Nephron progenitor cell (in vitro differentiated cells): Measurements from ENCODE around the gene MRPL21.

ENCODE experiments used
- DNase-seq: peaks from one replicate; pipeline ENCODE4 v3.0.0; 2021
- H3K27ac Mint-ChIP-seq: 2 replicates; pipeline ENCODE4 v1.8.0; 2021; ENCODE audit warnings: mild to moderate bottlenecking, moderate library complexity, mixed read lengths
- H3K27me3 Mint-ChIP-seq: 2 replicates; pipeline ENCODE4 v1.8.0; 2021; ENCODE audit warnings: mild to moderate bottlenecking, low read depth, mixed read lengths; ENCODE audit not compliant: poor library complexity
- H3K36me3 Mint-ChIP-seq: 2 replicates; pipeline ENCODE4 v1.8.0; 2021; ENCODE audit warnings: low read depth, mixed read lengths
- H3K4me1 Mint-ChIP-seq: 2 replicates; pipeline ENCODE4 v1.8.0; 2021; ENCODE audit warnings: mixed read lengths
- H3K4me3 Mint-ChIP-seq: 2 replicates; pipeline ENCODE4 v1.8.0; 2021; ENCODE audit warnings: mild to moderate bottlenecking, moderate library complexity, mixed read lengths
- H3K9me3 Mint-ChIP-seq: 2 replicates; pipeline ENCODE4 v1.8.0; 2021; ENCODE audit warnings: mild to moderate bottlenecking, moderate library complexity, mixed read lengths
- TF ChIP-seq, protein P1 (sequence below): fragments of 200-600 bp; sonication (generic); IDR thresholded peaks from 2 replicates; pipeline ENCODE4 v1.5.0; 2021; ENCODE audit warnings: antibody characterized with exemption

MRPL21 gene

GRCh38 chr11:68897441-68897840 lies 6.2 kb downstream of the MRPL21 start:
- Mint-ChIP-seq H3K36me3 (peaks cover 33% of the 10 kb centered on the region), H3K9me3 (no peaks in the 10 kb centered on the region)
- TF ChIP-seq, protein P1, sequence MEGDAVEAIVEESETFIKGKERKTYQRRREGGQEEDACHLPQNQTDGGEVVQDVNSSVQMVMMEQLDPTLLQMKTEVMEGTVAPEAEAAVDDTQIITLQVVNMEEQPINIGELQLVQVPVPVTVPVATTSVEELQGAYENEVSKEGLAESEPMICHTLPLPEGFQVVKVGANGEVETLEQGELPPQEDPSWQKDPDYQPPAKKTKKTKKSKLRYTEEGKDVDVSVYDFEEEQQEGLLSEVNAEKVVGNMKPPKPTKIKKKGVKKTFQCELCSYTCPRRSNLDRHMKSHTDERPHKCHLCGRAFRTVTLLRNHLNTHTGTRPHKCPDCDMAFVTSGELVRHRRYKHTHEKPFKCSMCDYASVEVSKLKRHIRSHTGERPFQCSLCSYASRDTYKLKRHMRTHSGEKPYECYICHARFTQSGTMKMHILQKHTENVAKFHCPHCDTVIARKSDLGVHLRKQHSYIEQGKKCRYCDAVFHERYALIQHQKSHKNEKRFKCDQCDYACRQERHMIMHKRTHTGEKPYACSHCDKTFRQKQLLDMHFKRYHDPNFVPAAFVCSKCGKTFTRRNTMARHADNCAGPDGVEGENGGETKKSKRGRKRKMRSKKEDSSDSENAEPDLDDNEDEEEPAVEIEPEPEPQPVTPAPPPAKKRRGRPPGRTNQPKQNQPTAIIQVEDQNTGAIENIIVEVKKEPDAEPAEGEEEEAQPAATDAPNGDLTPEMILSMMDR, result no peak

DNA sequence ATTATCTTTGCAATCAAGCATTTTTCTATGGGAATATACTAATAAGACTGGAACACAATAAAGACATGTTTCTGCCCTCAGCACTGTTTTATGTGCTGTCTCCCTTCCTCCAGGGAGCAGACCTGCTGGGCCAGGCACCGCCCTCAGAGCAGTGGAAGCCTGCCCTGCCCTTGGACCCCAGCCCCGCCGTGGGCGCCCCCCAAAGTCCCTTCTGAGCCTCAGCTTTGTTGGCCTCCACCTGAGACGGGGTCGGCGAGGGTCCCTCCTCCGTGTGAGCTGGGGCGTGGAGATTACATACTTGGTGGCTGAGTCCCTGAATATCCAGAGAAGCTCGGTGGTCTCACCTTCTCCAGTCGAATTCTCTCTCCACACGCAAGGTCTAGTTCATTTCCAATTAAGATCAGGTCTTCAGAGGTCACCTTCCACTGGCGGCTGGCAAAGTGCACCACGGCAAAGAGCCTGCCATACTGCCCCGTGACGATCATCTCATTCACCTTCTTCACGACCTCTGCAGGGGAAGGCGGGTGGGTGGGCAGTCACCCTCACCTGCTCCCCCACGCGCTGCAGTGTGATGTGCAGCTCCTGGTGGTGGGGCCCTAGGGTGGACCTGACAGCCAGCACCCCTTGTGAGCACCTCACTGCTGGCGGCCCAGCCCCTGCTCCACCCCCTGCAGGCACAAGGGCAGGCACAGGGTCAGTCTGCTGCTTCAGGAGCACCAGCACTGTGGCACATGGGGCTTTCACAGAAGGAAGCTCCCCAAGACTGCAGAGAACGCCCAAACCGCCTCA lies 7.3 kb downstream of the MRPL21 start:
- H3K9me3 Mint-ChIP-seq, result no peaks in the 10 kb centered on the region
- TF ChIP-seq, protein P1, result no peak
- H3K4me3 Mint-ChIP-seq, result no peak overlapping the region
- peaks cover 5% of the 10 kb centered on the region for H3K27me3 Mint-ChIP-seq
- H3K27ac Mint-ChIP-seq, result no peak overlapping the region
- H3K36me3 Mint-ChIP-seq, result peaks cover 33% of the 10 kb centered on the region
- DNase-seq, result no peak
- H3K4me1 Mint-ChIP-seq, result no peaks in the 10 kb centered on the region

More at GRCh38 chr11:68897441-68897840, 6.2 kb downstream of the MRPL21 start:
- no peak overlapping the region for H3K4me3 Mint-ChIP-seq
- H3K4me1 Mint-ChIP-seq, result peaks cover 10% of the 10 kb centered on the region
- DNase-seq, result no peak
- no peak overlapping the region for H3K27ac Mint-ChIP-seq
- H3K27me3 Mint-ChIP-seq, result peaks cover 5% of the 10 kb centered on the region

DNA sequence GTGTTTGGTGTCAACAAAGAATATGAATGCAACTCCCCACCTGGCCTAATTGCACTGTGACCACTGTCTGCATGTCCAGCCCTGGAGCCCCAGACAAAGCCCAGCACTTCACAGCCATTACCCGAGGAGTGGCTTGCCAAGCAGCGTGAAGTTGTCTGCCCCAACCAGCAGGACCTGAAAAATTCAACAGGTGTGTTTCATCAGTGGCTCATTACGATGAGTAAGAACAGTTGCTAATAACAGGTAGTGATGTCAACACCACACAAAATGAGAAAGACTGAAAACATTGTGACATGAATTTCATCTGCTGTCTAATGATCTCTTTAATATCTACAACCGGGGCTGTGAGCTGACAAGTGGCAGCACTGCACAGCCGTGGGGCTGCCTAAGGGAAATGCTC lies 10.3 kb downstream of the MRPL21 start:
- H3K4me3 Mint-ChIP-seq, result no peak overlapping the region
- DNase-seq, result no peak
- H3K4me1 Mint-ChIP-seq, result peaks cover 10% of the 10 kb centered on the region
- H3K9me3 Mint-ChIP-seq, result no peaks in the 10 kb centered on the region
- H3K27me3 Mint-ChIP-seq, result peaks cover 5% of the 10 kb centered on the region
- no peak overlapping the region for H3K27ac Mint-ChIP-seq
- H3K36me3 Mint-ChIP-seq, result peaks cover 29% of the 10 kb centered on the region
- TF ChIP-seq, protein P1, result no peak

DNA sequence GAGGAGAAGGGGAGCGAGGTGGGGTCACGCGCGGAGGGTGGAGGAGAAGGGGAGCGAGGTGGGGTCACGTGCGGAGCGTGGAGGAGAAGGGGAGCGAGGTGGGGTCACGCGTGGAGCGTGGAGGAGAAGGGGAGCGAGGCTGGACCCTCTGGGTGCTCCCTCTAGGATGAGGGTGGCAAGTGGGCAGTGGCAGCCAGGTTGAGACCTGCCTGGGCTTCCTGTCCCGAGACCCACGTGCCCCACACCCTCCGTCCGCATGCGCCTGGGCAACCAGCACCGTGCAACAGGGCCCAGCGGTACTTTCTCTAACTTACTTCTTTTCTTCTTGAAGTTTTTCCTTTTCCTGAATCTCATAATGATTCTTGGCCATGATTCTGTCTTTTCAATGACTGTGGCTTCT lies 11.1 kb downstream of the MRPL21 start:
- no peak overlapping the region for H3K27ac Mint-ChIP-seq
- no peak for DNase-seq
- H3K4me3 Mint-ChIP-seq, result no peak overlapping the region
- H3K36me3 Mint-ChIP-seq, result peaks cover 29% of the 10 kb centered on the region
- no peaks in the 10 kb centered on the region for H3K9me3 Mint-ChIP-seq
- TF ChIP-seq, protein P1, result no peak
- peaks cover 5% of the 10 kb centered on the region for H3K27me3 Mint-ChIP-seq
- peaks cover 10% of the 10 kb centered on the region for H3K4me1 Mint-ChIP-seq

- Mint-ChIP-seq H3K36me3 (peaks cover 34% of the 10 kb centered on the region), H3K4me3 (no peak overlapping the region), H3K9me3 (no peaks in the 10 kb centered on the region), H3K4me1 (peaks cover 10% of the 10 kb centered on the region), H3K27ac (no peak overlapping the region), H3K27me3 (peaks cover 3% of the 10 kb centered on the region)
- TF ChIP-seq, protein P1, result no peak
- DNase-seq, result no peak
Measured at GRCh38 chr11:68891351-68891948, 12.2 kb downstream of the MRPL21 start.
